GM06990 (cell line): ENCODE results near the gene HLA-E.
"Not testable (repeated sequence)": the region's sequence is repeated elsewhere in the genome, so short reads cannot be mapped to it uniquely, and the experiment has no call there.

Experiments
- DNase-seq: peaks from one replicate; pipeline ENCODE4 v3.0.0-alpha.2; 2011; ENCODE audit not compliant: insufficient read length; ENCODE audit errors: extremely low read depth
- H3K27me3 ChIP-seq: replicated peaks from 2 replicates; pipeline ENCODE4 v1.6.0; 2011; ENCODE audit warnings: low read length; ENCODE audit not compliant: control insufficient read depth, insufficient read depth
- H3K36me3 ChIP-seq: 2 replicates; pipeline ENCODE4 v1.5.1; 2011; ENCODE audit warnings: low read length; ENCODE audit not compliant: control insufficient read depth, insufficient read depth
- H3K4me3 ChIP-seq: replicated peaks from 2 replicates; pipeline ENCODE4 v1.5.1; 2011; ENCODE audit warnings: low read depth, mild to moderate bottlenecking, control low read depth, low read length
- TF ChIP-seq, protein P1 (sequence below): IDR thresholded peaks from 2 replicates; pipeline ENCODE4 v1.5.1; 2011; ENCODE audit warnings: low read length, control low read depth, mild to moderate bottlenecking, inconsistent platforms; ENCODE audit not compliant: insufficient read depth, poor library complexity, severe bottlenecking

HLA-E gene

DNA sequence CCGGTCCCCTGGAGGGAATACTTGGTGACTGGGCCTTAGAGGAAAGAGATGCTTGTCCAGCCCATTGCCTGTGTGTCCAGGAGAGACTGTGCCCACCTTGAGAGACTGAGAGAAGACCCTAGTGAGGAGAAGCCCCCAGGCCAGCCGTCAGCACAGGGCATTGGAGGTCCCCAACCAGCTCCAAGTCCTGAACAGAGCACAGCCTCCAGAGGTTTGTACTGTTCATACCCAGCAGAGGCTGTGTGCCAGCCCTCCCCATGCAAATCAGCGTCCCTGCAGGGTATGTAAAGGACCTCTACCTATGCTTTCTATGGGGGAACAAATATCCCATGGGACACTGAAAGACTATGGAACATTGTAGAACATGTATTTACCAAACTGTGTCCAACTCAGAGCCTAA lies 8.4 kb downstream of the HLA-E start:
- TF ChIP-seq, protein P1, sequence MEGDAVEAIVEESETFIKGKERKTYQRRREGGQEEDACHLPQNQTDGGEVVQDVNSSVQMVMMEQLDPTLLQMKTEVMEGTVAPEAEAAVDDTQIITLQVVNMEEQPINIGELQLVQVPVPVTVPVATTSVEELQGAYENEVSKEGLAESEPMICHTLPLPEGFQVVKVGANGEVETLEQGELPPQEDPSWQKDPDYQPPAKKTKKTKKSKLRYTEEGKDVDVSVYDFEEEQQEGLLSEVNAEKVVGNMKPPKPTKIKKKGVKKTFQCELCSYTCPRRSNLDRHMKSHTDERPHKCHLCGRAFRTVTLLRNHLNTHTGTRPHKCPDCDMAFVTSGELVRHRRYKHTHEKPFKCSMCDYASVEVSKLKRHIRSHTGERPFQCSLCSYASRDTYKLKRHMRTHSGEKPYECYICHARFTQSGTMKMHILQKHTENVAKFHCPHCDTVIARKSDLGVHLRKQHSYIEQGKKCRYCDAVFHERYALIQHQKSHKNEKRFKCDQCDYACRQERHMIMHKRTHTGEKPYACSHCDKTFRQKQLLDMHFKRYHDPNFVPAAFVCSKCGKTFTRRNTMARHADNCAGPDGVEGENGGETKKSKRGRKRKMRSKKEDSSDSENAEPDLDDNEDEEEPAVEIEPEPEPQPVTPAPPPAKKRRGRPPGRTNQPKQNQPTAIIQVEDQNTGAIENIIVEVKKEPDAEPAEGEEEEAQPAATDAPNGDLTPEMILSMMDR = no peak
- DNase-seq = no peak
- Histone ChIP-seq H3K4me3 (no peak overlapping the region), H3K36me3 (peaks cover 6% of the 10 kb centered on the region), H3K27me3 (no peaks in the 10 kb centered on the region)

DNA sequence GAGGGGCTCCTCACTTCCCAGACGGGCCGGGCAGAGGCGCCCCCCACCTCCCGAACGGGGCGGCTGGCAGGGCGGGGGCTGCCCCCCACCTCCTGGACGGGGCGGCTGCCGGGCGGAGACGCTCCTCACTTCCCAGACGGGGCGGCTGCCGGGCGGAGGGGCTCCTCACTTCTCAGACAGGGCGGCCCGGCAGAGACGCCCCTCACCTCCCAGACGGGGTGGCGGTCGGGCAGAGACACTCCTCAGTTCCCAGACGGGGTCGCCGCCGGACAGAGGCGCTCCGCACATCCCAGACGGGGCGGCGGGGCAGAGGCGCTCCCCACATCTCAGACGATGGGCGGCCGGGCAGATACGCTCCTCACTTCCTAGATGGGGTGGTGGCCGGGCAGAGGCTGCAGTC lies 9.4 kb downstream of the HLA-E start:
- DNase-seq, H3K4me3 ChIP-seq, H3K27me3 ChIP-seq, H3K36me3 ChIP-seq: not testable (repeated sequence)

DNA sequence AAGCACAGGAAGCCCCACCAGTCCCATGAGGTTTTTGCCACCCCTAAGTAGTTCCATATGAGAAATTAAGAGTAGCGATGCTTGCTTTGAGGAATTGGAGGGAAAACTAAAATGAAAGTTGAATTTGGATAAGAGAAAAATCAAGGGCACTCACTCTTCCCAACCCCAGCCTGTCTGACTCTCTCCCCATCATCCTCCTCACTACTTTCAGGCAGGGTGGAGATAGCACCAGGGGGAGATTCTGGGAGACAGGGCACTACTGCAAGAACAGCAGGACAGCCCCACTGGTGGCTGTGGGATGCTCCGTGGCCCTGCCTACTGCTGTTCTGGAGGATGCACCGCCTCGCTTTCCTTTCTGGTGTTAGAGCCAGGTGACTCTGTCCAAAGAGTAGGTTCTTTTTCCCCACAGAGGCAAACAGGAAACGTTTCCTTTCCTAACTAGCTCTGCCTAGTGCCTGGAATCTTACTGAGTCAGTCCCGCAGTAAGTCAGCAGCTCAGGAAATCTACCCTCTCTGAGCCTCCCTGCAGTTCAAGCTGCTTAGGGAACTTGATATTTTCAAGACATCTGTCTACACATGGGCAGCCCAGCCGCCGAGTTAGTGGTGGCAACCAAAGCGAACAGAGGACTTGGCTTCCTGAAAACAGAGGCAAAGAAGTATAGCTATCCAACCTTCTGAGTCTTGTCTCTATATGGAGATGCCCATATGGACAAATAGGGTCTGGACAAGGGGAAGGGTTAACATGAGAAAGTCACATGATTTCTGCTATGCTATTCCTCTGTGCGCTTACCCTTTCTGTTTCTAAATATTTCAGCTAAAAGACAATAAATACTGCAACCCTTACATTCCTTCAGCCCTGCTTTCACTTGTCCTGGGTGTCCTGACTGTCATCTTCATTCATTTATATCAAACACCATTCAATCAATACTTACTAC lies 11.4 kb downstream of the HLA-E start:
- DNase-seq = no peak
- no peaks in the 10 kb centered on the region for H3K27me3 ChIP-seq
- TF ChIP-seq, protein P1 = no peak
- no peak overlapping the region for H3K4me3 ChIP-seq
- H3K36me3 ChIP-seq = no peaks in the 10 kb centered on the region

DNA sequence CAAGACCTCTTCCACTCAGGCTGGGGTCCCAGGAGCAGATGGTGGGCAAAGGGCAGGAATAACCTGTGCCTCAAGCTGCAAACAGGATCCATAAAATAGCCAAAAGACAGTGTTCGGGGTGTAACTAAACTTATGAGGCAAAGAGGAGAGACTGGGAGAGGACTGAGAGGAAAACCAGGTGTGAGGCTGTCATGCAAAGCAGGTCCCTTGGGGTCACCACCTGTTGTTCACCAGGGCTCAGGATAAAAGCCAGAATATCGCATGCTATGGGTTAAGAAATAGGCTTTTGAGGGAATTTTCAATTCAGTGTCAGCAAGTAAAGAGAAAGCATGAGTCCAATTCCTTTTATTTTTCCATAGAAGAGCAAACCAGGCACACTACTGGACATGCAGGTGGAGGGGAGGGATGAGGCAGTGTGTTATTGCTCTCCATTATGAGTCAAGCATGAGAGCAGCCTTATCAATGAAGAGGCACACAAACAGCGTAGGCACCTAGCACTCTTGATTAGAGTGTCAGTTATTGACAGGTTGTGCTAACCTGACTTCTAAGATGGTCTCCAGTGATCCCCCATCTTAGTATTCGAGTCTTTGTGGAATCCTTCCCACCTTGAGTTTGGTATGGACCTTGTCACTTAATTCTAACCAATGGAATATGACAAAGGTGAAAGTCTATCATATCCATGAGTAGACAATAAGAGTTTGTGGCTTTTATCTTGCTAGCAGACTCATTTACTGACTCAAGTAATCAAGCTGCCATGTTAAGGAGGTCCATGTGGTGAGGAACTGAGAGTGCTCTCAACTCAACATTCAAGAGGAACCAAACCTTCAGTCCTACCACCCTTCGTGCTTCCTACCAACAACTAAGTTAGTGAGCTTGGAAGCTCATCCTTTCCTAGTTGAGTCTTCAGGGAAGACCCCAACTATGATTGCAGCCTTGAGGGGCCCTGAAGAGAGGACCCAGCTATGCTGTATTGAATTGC lies 18.8 kb downstream of the HLA-E start:
- H3K4me3 ChIP-seq = no peak overlapping the region
- H3K36me3 ChIP-seq = no peaks in the 10 kb centered on the region
- DNase-seq = peak; percentile 37
- H3K27me3 ChIP-seq = no peaks in the 10 kb centered on the region
- TF ChIP-seq, protein P1 = no peak

DNA sequence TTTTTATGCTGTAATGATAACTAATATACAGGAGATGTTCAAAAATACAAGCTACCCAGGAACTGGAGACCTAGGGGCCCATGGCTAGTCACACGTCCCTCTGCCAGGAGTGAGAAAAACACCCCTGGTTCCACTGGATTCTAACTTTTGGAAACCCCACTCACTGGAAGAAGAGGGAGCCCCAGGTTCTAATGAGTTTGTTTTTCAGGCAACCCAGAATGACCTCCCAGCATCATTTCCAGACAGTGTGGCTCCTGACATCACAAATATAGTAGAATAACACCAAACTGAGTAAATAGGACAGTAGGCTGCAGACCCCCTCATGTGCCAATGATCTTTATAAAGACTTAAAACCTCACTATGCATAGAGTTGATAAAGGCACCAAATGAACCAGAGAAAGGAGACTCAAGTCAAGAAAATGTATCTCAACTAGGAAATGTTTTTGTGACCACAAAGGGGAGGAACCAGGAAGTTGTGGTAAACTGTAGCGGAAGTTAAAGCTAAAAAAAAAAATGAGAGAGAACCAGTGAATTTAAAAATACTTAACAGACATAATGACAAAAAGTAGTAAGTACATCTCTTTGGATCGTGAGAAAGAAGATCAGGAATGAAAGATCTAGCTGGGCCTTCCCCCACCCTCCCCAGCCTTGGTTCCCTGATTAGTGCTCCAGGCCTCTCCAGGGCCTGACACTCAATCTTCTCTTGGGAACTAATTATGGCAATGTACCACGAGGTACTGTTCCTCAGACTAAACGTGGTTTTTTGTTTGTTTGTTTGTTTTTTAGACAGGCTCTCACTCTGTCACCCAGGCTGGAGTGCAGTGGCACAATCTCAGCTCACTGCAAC lies 19.8 kb downstream of the HLA-E start:
- Histone ChIP-seq H3K27me3 (no peaks in the 10 kb centered on the region), H3K36me3 (no peaks in the 10 kb centered on the region), H3K4me3 (peak overlapping the region; percentile 30)
- DNase-seq = peak; percentile 66
- TF ChIP-seq, protein P1 = no peak
